ENCODE measurements around the gene TRIP13.

DNA sequence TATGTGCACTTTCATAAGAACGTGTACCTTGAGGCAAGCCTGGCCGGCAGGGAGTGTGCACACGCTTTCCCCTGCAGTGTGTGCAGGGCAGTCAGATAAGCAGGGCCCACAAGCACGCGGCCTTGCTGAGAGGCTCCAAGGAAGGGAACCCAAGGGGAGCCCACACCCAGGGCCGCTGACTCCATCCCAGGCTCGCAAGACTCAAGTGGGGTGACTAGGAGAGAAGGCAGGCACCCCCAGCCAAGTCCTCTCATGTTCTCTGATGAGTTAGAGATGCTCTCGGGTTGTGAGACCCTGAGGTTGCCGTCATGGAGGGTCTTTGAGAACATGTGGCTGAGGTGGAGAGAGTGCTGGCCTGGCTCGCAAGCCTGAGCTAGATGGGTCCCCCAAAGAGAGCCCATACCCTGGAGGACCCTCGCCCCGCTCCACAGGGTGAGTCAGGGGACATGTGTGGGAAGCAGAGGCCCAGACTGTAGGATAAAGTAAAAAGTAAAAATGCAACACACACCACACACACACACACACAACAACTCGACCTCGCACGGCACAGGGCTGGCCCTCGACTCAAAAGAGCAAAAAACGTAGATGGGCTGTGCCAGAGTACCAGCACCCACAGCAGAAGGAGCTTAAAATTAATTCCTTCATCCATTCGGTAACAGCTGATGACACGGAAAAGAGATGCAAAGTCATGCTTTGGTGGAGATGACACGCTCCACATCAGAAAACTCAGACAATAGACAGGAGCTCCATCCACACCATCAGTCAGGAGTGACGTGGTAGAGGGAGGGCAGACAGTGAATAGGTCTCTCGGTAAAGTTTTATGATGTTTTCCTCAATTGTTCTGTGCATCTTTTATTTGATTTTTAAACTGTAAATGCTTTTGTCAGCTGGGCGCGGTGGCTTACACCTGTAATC, 61.1 kb downstream of the TRIP13 start:
- TF ChIP-seq, protein P1, sequence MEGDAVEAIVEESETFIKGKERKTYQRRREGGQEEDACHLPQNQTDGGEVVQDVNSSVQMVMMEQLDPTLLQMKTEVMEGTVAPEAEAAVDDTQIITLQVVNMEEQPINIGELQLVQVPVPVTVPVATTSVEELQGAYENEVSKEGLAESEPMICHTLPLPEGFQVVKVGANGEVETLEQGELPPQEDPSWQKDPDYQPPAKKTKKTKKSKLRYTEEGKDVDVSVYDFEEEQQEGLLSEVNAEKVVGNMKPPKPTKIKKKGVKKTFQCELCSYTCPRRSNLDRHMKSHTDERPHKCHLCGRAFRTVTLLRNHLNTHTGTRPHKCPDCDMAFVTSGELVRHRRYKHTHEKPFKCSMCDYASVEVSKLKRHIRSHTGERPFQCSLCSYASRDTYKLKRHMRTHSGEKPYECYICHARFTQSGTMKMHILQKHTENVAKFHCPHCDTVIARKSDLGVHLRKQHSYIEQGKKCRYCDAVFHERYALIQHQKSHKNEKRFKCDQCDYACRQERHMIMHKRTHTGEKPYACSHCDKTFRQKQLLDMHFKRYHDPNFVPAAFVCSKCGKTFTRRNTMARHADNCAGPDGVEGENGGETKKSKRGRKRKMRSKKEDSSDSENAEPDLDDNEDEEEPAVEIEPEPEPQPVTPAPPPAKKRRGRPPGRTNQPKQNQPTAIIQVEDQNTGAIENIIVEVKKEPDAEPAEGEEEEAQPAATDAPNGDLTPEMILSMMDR (tag by site-specific recombination; IDR thresholded peaks at IDR 0.05): no peak
- TF ChIP-seq ZNF843 (tag by site-specific recombination; IDR thresholded peaks at IDR 0.05): no peak
- no peak for TF ChIP-seq ZSCAN30 (tag by site-specific recombination; IDR thresholded peaks at IDR 0.05)
- TF ChIP-seq YY1 (tag by site-specific recombination; IDR thresholded peaks at IDR 0.05): no peak
- TF ChIP-seq REST (tag by site-specific recombination; IDR thresholded peaks at IDR 0.05): no peak
- no peak for TF ChIP-seq ZFP69B (tag by site-specific recombination; IDR thresholded peaks at IDR 0.05)
- no peak for TF ChIP-seq KLF8 (tag by site-specific recombination; IDR thresholded peaks at IDR 0.05)
- no peak for TF ChIP-seq ZNF223 (tag by site-specific recombination; IDR thresholded peaks at IDR 0.05)
- TF ChIP-seq ZNF830 (tag by site-specific recombination; IDR thresholded peaks at IDR 0.05; ENCODE audit: low read depth): no peak
- no peak for TF ChIP-seq ZNF660 (tag by site-specific recombination; IDR thresholded peaks at IDR 0.05)
- TF ChIP-seq TCF7L2 (IDR thresholded peaks at IDR 0.05; ENCODE audit: borderline replicate concordance, low read depth, low read length): no peak

Data from HEK293 (cell line).